GM19438 (cell line): ENCODE data around the gene EPAS1.
"Not testable (repeated sequence)": the region's sequence is repeated elsewhere in the genome, so short reads cannot be mapped to it uniquely, and the experiment has no call there.

ENCODE experiments used
- ATAC-seq: cut with Tn5 transposase; IDR thresholded peaks from one replicate; pipeline ENCODE4 v1.9.1; 2021; ENCODE audit warnings: low read depth; ENCODE audit not compliant: unreplicated experiment

Gene EPAS1

DNA sequence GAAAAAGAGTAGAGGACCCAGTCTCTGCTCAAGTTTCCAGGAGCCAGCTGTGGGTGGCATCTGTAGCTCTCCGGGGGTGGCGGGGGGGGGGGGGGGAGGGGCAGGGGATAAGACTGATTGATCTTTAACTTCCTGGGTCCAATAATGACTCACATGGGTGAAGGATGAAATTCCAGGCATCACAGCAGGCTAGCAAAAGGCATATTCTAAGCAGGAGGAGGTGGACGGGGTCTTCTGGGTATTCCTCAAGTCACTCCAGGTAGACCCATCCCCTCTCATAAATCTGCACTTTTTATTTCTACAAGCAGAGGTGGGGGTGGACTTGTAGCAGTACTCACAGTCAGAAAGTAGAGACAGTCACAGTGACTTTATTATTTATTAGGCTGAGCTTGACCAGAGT, 96.7 kb downstream of the EPAS1 start:
- no peak for ATAC-seq

DNA sequence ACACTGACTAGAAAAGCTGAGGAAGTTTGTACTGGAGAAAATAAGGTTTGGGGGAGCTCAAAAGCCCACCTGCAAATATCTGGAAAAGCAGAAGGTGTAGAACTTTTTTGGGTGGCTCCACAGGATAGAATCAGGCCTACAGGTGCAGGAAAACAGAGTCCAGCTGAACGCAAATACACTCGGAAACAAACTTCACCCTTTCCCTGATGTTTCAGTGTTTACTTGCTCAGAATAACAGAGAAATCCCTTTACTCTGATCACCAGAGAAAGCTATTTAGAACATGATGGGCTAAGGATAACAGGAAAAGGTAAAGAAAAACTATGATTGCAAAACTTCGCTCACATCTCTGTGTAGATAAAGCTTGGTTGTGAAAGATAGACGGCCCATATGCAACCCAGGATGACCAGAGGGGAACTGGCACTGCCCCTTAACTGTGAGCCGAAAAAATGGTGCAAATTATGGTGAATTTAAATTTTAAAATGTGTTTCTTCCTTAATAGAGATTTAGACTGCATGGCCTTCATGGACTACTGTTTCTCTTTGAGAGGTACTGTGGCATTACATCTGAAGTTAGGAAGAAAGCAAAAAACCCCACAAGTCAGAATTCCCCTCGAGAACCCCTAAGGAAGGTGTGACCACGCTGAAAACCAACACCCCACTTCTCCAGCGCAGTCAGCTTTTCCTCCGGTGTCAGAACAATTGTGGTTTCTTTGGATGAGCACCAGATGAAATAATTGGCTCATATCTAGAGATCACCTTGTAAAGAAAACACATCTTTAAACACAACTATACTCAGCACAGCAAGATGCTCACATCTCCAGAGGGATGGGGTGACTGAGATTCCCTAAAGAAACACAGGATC, 97.7 kb downstream of the EPAS1 start:
- ATAC-seq: no peak

DNA sequence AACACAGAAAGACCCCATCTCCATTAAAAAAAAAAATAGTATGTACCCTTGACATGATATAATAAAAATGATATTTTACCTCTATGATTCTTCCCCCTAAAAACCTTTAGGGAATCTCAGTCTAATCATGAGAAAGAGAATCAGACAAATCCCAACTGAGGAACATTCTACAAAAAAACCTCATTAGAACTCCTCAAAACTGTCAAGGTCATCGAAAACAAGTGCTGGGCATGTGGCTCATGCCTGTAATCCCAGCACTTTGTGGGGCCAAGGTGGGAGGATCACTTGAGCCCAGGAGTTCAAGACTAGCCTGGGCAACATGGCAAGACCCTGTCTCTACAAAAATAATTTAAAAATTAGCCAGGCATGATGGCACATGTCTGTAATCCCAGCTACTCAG, 98.5 kb downstream of the EPAS1 start:
- not testable (repeated sequence) for ATAC-seq

DNA sequence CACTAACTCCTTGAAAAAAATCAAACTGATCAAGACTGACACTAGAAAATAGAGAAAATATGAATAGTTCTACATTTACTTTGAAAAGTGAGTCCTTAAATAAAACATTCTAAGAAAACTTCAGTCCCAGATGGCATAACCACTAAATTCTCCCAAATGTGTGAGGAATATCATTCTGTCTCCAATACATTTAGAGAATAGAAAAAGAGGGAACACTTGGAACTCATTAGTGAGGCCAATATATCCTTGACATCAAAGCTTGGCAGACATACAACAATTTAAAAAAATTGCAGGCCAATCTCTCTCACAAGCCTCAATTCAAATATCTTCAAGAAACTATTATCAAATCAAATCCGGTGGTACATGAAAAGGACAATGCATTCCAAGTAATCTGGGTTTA, 102.8 kb downstream of the EPAS1 start:
- no peak for ATAC-seq

DNA sequence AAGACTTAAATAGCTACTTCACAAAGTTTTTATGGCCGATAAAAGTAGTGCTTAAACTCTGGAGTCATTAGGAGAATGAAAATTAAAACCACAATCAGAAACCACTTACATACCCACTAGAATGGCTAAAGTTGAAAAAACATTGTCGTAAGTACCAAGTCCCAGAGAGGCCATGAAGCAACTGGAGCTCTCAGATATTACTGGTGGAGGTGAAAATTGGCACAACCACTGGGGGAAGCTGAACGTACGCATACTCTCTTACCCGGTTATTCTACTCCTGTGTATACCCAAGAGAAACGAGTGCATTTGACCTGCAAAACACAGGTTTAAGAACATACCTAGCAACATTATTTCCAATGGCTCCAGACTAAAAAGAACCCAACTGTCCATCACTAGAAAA, 105.7 kb downstream of the EPAS1 start:
- ATAC-seq: no peak

DNA sequence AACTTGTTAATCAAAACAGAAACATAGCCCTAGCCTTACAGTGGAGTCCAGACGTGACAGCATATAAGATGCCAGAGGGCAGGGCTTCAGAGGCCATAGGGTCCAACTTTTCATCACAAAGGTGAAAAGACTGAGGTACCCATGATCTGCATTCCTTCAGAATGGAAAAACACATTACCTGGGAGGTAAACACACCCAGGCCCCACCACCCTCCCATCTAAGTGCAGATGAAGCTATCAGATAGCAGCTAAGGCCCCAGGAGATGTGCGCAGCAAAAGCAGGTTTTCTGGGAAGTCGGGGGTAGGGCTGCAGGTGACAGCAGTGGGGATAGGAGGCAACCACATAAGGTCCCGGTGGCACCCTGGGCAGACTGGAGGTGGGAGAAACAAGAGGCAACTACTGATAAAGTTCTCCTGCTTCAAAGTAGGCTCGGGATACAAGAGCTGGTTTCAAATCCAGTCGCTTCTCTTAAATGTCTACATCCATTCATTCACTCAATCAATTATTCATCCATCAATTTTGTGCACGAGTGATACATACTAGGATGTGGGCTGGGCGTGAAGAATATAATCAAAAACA, 107.1 kb downstream of the EPAS1 start:
- no peak for ATAC-seq

DNA sequence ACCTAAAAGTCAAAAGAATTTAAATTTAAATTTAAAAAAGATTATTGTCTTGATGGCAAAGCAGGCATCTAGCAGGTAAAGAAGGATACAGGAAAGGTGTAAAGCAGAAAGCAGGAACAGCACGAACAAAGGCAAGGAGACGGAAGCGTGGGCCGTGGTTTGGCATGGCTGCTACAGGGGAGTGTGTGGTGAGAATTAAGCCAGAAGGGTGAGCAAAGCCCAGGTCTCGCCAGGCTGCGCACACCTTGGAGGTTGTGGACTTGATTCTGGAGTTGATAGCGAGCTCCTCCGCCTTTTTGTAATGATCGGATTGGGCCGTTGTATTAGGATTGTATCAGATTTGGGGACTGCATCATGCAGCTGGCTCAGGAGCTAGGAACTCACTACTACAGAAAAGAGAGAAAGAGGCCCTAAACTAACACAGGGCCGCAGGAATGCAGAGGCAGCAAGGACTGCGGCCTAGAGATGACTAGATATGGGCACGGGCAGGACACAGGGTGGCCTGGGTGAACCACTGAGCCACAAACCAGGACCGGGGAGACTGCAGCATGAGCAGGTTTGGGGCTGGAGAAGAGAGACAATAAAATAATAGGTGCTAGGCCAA, 110.7 kb downstream of the EPAS1 start:
- ATAC-seq: no peak

DNA sequence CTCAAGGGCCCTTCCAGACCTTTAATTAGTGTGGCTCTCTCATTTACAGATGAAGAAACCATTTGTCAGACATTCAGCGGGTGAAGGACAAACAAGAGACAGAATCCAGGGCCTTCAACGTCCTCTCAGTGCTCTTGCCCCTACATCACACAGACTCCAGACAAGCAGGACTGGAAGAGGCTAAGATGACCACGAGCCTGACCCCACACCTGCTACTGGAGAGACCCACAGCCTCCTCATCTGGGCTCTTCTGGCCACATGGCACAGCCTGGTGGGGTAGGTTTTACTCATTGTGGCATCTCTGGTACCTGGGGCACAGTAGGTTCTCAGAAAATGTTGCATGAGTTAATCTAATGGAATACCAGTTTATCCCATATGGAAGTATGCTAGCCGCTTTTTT, 112.5 kb downstream of the EPAS1 start:
- no peak for ATAC-seq

DNA sequence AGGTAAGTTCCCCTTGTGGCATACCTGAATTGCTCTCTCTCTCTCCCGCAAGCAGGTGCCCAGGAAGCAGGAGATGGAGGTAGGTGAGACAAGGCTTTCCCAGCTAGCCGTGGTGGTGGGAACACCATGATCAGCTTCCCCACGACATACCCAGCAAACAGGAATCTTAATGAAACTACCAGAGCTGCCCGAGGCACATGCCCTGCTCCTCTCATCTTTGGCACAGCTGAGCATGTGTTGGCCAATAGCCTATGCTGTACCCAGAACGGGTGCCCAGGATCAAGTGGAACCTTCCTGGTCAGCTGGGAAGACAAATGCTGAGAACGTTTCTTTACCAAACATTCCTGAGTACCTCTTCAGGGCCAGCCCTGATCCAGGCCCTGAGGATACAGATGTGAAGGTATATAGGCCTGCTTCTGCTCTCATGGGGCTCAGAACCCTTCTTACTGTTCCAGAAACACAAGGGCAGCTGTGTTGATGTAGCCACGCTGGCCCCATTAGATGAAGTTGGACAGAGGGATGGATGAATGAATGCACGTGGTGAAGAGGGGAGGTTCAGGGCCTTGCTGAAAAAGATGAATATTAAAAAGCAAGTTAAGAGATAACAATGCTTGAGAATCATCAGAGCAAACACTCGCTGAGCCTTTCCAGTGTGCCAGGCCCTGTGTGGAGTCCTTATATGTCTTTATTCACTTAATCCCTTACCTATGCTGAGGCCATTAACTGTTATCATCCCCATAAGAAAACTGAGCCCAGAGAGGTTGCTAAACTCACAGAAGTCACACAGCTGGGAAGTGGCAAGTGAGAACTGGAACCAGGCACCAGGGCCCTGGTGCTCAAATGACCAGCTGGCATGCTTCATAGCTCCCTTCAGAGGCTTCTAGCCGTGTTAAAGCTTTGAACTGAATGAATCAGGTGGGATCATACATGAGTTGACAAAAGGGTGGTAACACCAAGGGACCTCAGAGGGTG, 113.4 kb downstream of the EPAS1 start:
- no peak for ATAC-seq

DNA sequence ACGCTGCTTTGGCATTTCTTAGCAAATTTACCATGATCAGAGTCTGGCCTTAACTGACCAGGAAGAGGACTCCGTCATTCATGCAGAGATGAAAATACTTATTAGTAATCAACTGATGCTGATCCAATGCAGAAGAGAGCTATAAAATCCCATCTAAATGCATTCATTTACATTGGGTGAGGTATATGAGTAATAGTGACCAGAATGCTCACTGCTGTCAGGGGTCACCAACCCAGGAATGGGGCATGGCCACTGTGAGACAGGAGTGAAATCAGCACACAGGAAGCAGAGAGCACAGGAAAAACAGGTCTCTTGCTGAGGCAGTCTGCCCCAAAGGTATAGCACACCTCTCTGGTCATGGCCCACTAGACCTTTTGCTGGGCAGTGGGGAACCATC, 114.0 kb downstream of the EPAS1 start:
- no peak for ATAC-seq

DNA sequence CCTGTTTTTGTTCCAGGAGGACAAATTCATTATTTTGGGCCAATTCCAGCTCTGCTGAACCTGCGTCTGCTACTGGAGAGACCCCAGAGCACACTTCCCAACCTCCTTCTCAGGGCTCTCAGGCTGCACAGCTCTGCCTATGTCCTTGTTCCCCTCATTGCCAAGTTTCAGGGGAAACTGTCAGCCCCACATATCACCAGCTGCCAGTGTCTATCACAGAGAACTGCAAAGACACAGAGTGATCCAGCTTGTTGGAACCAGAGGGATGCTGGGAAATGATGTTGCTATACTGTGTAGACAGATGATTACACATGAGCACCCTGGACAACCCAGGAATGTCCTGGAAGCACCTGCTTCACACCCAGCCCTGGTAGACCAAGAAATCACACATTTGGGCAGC, 114.8 kb downstream of the EPAS1 start:
- no peak for ATAC-seq

DNA sequence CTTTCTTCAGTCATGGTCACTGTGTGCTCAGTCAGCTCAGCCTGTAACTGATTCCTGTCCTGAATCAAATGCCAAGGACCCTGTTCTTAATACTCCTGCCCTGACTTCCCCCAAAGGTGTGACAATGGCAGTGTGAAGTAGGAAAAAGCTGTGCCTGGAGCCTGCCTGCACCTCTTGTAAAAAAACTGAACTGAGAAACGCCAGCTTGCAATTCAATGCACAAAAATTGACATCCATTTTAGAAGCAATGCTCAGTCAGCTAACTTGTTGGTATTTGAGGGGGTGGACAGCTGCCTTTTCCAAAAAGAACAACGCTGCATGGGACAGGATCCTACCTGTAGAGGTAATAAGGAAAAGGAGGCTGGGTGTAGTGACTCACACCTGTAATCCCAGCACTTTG, 115.9 kb downstream of the EPAS1 start:
- no peak for ATAC-seq

DNA sequence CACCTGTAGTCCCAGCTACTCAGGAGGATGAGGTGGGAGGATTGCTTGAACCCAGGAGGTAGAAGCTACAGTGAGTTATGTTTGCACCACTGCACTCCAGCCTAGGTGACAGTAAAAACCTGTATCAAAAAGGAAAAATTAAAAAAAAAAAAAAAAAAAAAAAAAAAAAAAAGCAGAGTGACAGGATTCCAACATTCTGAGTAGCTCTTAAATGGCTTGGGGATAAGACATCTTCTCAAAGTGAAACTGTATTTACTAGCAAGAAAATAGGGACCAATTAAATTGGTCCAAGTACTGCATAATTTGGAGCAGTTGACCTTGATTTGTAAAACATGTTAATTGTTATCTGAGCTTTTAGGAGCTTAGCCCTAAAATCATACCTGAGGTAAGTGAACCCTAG, 116.4 kb downstream of the EPAS1 start:
- no peak for ATAC-seq

DNA sequence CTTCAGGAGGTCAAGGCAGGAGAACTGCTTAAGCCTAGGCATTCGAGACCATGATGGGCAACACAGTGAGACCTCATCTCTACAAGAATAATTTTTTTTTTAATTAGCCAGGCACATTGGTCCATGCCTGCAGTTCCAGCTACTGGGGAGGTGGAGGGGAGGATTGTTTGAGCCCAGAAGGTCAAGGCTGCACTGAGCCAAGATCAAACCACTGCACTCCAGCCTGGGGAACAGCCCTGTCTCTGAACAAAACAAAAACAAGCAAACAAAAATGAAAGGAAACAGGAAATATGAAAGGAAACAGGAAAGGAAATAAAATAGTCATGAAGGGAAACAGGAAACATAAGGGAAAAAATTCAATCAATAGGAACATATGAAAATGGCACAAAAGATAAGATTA, 117.5 kb downstream of the EPAS1 start:
- no peak for ATAC-seq

DNA sequence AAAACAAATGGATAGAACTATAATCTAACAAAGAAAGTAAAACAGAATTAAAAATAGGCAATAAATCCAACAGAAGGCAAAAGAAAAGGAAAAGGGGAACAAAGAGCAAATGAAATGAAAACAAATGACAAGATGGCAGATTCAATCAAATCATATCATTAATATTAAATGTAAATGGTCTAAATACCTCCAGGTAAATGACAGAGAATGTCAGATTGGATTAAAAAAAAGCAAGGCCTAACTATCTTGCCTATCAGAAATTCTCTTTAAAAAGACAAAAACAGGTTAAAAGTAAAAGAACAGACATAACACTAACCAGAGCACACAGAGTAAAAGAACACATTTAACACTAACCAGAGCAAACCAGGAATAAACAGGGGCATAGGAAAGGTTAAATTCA, 119.1 kb downstream of the EPAS1 start:
- ATAC-seq: no peak

DNA sequence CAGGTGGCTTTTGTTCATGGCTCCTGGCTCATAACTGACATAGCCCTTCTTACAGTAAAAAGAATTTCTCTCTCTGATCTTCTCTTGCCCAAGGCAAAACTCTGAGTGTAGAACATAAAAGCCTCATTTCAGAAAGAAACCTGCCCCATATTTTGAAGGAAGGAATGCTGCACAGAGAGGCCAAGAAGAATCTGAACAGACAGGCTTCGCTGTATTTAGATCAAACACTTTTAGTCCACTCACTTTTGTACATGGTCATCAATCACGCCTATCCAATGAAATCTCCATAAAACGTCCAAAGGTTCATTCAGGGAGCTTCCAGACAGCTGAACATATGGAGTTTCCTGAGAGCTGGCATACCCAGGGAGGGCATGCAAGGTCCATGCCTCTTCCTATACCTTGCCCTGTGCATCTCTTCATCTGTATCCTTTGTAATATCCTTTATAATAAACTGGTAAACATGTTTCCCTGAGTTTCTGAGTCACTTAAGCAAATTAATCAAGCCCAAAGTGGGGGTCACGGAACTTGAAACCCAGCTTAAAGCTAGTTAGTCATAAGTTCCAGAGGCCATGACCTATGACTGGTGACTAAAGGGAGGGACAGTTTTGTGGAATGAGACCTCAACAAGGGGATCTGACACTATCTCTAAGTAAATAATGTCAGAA, 119.7 kb downstream of the EPAS1 start:
- ATAC-seq: no peak

DNA sequence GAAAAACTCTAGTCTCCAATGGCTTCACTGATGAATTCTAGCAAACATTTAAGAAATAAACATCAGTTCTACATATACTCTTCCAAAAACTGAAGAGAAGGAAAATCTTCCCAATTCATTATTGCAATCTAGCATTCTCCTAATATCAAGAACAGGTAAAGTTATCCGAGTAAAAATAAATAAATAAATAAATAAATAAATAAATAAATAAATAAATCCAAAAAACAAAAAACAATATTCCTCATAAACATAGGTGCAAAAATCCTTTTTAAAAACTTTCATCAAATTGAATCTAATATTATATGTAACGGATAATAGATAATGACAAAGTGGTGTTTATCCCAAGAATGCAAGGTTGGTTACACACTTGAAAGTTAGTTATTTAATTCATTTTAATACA, 123.7 kb downstream of the EPAS1 start:
- no peak for ATAC-seq

DNA sequence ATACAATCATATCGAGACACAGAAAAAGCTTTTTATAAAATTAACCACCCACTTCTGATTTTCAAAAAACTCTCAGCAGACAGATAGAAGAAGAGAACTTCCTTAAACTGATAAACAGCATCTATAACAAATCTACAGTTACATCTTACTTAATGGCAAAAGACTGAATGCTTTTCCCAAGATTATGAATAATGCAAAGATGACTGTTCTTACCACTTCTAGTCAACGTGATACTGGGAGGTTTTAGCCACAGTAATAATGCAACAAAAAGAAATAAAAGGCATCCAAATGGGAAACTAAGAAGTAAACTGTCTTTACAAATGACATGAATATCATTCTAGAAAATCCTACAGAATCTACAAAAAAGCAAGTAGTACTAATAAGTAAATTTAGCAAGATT, 124.2 kb downstream of the EPAS1 start:
- no peak for ATAC-seq

DNA sequence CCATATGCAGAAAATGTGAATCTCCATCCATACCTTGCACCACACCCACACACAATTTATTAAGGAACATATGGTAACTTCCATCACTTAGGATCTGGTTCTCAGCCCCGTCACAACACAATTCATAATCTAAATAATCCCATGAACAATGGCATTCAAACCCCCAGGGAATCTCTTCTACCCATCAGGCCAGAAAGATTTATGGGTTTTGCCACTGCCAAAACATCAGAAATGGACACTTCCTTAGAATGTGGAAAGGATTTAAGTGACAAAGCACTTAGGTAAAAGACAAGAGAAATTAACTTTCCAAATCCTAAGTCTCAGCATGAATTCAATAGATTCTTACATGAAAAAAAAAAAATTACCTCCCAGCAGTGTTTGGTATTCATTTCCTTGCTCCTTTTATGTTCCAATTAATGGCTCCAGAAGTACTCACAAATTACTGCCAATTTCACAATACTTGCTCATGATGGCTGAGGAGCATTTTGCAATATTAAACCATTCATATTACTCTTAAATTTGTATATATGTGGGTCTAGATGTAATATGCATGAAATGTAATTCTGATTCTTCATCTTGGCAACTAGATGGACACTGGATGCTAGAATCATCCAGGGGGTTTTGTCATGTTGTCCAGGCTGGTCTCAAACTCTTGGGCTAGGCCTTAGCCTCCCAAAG, 125.6 kb downstream of the EPAS1 start:
- ATAC-seq: no peak

DNA sequence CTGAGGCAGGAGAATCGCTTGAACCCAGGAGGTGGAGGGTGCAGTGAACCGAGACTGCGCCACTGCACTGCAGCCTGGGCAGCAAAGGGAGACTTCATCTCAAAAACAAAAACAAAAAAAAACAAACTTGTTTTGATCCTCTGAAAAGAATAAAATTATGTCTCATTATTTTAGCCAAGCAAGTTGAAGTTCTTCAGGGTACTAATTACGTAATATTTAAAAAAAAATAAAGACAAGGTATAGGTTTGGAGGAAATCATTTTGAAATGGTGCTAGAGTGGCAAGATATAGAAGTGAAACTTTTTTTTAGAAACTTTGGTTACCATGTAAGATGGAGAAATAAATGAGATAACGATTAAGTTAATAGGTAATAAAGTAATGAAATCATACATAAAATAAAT, 127.7 kb downstream of the EPAS1 start:
- no peak for ATAC-seq
